Esophagus muscularis mucosa (tissue), 4 donors: Measurements from ENCODE around the gene ATG2B. TPM values are rescaled to one million over a fixed set of nuclear protein-coding genes. Genes with fewer than 3 reads are reported as not detected.
A peak's percentile ranks its signal among the peaks of the same experiment; 100 is the strongest.

ENCODE experiments used
- DNase-seq: peaks from one replicate; pipeline ENCODE4 v3.0.0-alpha.2; 2017; ENCODE audit errors: extremely low spot score
- H3K27ac ChIP-seq, 4 donors: fragments of 200-600 bp; sonication (generic); replicated peaks in 1 of 4; 1 replicate in 3 of 4; 2 replicates in 1 of 4; pipeline ENCODE4 v1.5.1; 2016 to 2019; ENCODE audit warnings: mild to moderate bottlenecking in 1 of 4
- H3K27me3 ChIP-seq, 4 donors: fragments of 200-600 bp; sonication (generic); one replicate each; pipeline versions ENCODE4 v1.5.1 to v1.6.0; 2016 to 2019
- H3K36me3 ChIP-seq, 4 donors: fragments of 200-600 bp; sonication (generic); one replicate each; pipeline ENCODE4 v1.5.1; 2016 to 2019
- H3K4me1 ChIP-seq, 4 donors: fragments of 200-600 bp; sonication (generic); one replicate each; pipeline ENCODE4 v1.5.1; 2016 to 2019
- H3K4me3 ChIP-seq, 4 donors: fragments of 200-600 bp; sonication (generic); 1 replicate in 2 of 4; 2 replicates in 2 of 4; pipeline ENCODE4 v1.5.1; 2016 to 2019; ENCODE audit warnings: mild to moderate bottlenecking in 4 of 4, moderate library complexity in 1 of 4
- H3K9me3 ChIP-seq, 4 donors: fragments of 200-600 bp; sonication (generic); 1 replicate in 3 of 4; 2 replicates in 1 of 4; pipeline ENCODE4 v1.5.1; 2016 to 2019
- EP300 ChIP-seq: sonication (generic); formaldehyde crosslinking; IDR thresholded peaks from one replicate; pipeline ENCODE4 v1.6.1; 2017; ENCODE audit warnings: antibody characterized with exemption
- POLR2A ChIP-seq: fragments of 450-650 bp; IDR thresholded peaks from one replicate; pipeline ENCODE4 v1.6.1; 2017; ENCODE audit warnings: antibody characterized with exemption, moderate library complexity, mild to moderate bottlenecking, low read depth
- POLR2AphosphoS5 ChIP-seq, 2 donors: sonication (generic); formaldehyde crosslinking; IDR thresholded peaks; one replicate each; pipeline ENCODE4 v1.6.1; 2017; ENCODE audit warnings: antibody characterized with exemption in 2 of 2
- WGBS: methylation state at CpG from one replicate; pipeline ENCODE4 v1.1.5; 2018; 5-methylcytosine and 5-hydroxymethylcytosine counted together
- intact Hi-C: fragments of 100-400 bp; cut with DNase I; formaldehyde crosslinking; loops from one replicate; pipeline ENCODE4 v1.15.1; 2023
- total RNA-seq, 4 donors: library from RNA; depleted of rRNA; stranded (reverse); fragments of >200 nt; gene quantifications; one replicate each; pipeline versions ENCODE4 v1.1.0 to v1.2.1, GENCODE V29; 2016
- TF ChIP-seq, protein P1 (sequence below), 3 experiments: fragments of 200-600 bp in 2 of 3; fragments of 450-650 bp in 1 of 3; sonication (generic) in 2 of 3; IDR thresholded peaks; one replicate each; pipeline ENCODE4 v1.5.1; 2017 to 2019; ENCODE audit warnings: antibody characterized with exemption in 3 of 3, mild to moderate bottlenecking in 2 of 3, moderate library complexity in 1 of 3

Gene ATG2B
- total RNA-seq, 4 donors from 2014 or later, result 18.2 to 26.6 (median 23.1) TPM

DNA sequence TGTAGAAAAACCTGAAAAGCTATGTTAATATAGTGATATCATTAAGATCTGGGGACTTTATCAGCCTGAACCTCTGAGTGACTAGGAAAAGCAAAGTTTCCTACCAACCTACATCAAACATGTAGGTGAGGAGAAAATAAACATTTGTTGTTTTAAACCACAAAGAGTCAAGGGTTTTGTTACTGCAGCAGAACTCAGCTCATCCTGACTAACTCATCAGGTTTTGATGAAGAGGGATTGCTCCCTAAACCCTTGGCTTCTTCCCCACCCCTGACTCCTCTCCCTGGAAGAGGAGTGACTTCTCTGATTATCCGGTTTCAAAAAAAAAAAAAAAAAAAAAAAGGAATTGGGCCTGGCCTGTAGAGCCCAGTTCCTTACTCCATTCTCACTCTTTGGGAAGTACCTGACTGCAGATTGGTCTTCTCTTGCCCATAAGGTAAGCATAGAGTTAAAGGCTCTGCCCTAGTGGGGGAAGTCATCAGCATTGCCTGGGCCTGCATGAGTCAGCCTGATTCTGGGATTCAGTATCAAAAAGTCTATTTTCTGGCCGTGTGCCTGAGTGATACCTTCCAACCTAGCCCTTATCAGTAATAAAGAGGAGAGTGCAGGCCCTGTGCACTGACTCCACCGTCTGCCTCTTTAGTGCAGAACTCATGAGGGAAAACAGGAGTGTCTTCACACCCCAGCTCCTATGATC, 90.2 kb downstream of the ATG2B start:
- Histone ChIP-seq H3K27ac (no peak overlapping the region), H3K9me3 (peaks cover 0 to 19% (median 9%) of the 10 kb centered on the region in 4 donors), H3K4me3 (no peak overlapping the region), H3K4me1 (peaks cover 0 to 35% (median 30%) of the 10 kb centered on the region in 4 donors), H3K36me3 (no peaks in the 10 kb centered on the region), H3K27me3 (no peaks in the 10 kb centered on the region)
- peak; percentile 87 for DNase-seq
- intact Hi-C loops, result no loop called here
- TF ChIP-seq EP300, result no peak
- TF ChIP-seq, protein P1, sequence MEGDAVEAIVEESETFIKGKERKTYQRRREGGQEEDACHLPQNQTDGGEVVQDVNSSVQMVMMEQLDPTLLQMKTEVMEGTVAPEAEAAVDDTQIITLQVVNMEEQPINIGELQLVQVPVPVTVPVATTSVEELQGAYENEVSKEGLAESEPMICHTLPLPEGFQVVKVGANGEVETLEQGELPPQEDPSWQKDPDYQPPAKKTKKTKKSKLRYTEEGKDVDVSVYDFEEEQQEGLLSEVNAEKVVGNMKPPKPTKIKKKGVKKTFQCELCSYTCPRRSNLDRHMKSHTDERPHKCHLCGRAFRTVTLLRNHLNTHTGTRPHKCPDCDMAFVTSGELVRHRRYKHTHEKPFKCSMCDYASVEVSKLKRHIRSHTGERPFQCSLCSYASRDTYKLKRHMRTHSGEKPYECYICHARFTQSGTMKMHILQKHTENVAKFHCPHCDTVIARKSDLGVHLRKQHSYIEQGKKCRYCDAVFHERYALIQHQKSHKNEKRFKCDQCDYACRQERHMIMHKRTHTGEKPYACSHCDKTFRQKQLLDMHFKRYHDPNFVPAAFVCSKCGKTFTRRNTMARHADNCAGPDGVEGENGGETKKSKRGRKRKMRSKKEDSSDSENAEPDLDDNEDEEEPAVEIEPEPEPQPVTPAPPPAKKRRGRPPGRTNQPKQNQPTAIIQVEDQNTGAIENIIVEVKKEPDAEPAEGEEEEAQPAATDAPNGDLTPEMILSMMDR (IDR thresholded peaks at IDR 0.05), result no peak
- TF ChIP-seq POLR2A, result no peak
- no peak for TF ChIP-seq POLR2AphosphoS5 (IDR thresholded peaks at IDR 0.05)
- 39% methylated on average over 3 of the region's 3 CpGs for WGBS

DNA sequence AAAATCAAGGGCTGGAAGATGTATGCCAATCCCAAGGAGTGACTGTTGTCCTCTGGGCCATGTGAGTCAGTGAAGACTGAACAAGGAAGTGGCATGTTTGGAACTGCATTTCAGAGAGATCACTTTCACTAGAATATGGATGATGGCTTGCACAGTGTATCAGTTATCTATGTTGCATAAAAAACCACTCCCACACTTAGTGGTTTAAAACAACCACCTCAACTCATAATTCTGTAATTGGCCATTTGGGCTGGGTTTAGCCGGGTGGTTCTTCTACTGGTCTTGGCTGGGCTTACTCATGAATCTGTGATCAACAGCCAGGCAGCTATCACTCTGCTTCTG, 91.7 kb downstream of the ATG2B start:
- H3K4me1 ChIP-seq, result peaks cover 0 to 38% (median 36%) of the 10 kb centered on the region in 4 donors
- TF ChIP-seq, protein P1 (IDR thresholded peaks at IDR 0.05), result no peak
- TF ChIP-seq POLR2AphosphoS5 (IDR thresholded peaks at IDR 0.05) (no peak), EP300 (no peak), POLR2A (no peak)
- intact Hi-C loops, result no loop called here
- H3K36me3 ChIP-seq, result no peaks in the 10 kb centered on the region
- no peak overlapping the region for H3K4me3 ChIP-seq
- 80% methylated on average over 1 of the region's 1 CpG for WGBS
- DNase-seq, result no peak
- H3K27ac ChIP-seq, result no peak overlapping the region
- peaks cover 0 to 11% (median 4%) of the 10 kb centered on the region in 4 donors for H3K9me3 ChIP-seq
- H3K27me3 ChIP-seq, result no peaks in the 10 kb centered on the region

DNA sequence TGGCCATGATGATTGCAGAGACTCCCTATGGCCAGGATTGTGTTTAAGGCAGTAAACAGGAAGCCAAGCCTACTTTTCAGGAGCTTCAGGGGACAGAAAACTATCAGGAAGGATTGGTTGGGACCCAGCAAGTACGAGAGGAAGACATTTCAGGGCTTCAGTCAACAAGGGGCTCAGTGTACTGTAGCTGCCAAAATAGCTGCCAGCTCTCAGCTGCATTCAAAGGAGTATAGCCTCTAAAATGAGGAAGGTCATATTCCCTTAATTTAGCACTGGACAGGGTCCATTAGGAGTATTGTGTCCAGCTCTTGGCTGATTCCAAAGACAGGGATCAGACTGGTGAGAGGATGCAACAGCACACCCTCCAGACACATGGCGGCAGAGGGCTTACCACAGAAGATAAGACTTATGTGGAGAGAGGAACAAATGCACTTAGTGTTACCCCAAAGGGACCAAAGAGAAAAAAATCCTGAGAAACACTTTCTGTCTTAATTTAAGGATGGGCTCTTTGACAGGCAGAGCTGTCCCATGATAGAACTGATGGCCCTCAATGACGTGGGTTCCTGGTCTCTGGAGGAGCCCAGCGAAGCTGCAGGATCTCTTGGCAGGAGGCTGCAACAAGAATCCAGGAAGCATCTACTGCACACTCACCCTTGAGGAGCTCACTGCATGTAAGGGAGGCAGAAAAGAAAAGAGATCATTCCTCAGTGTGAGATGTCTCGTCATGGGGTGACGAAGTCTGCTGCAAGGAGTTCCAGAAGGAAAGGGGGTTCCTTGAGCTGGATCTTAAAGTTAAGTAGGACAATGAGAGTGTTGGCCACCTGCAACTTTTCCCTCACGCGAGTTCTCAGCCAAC, 92.3 kb downstream of the ATG2B start:
- TF ChIP-seq POLR2AphosphoS5 (IDR thresholded peaks at IDR 0.05), result no peak
- TF ChIP-seq, protein P1 (IDR thresholded peaks at IDR 0.05), result no peak
- TF ChIP-seq POLR2A, result no peak
- no peak for TF ChIP-seq EP300
- no peaks in the 10 kb centered on the region for H3K36me3 ChIP-seq
- peak overlapping the region in 1 of 4 donors; percentile 13 for H3K27ac ChIP-seq
- peaks cover 0 to 11% (median 4%) of the 10 kb centered on the region in 4 donors for H3K9me3 ChIP-seq
- H3K4me1 ChIP-seq, result peaks cover 0 to 36% (median 33%) of the 10 kb centered on the region in 4 donors
- intact Hi-C loops, result no loop called here
- H3K27me3 ChIP-seq, result no peaks in the 10 kb centered on the region
- WGBS, result 81% methylated on average over 8 of the region's 8 CpGs
- DNase-seq, result no peak
- H3K4me3 ChIP-seq, result no peak overlapping the region

DNA sequence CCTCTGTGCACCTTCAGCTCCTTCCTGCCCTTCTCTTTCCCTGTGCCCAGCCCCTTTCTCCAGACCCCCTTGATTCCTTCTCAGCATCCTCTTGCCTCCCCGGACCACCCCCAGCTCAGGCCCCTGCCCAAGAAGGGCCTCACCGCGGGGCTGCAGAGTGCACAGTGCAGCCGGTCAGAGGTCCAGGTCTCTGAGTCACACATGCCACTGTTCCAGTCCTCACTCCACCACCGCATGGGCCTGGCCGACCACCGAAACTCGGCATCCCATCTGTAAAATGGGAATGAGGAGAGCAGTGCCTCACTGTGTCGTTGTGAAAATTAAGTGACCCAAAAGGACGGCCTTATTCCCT, 93.8 kb downstream of the ATG2B start:
- no peak for TF ChIP-seq POLR2A
- TF ChIP-seq POLR2AphosphoS5 (IDR thresholded peaks at IDR 0.05), result no peak
- intact Hi-C loops, result no loop called here
- no peak for DNase-seq
- Histone ChIP-seq H3K4me1 (peaks cover 0 to 32% (median 21%) of the 10 kb centered on the region in 4 donors), H3K9me3 (peaks cover 0 to 11% (median 4%) of the 10 kb centered on the region in 4 donors), H3K27ac (peak overlapping the region; percentile 48 to 63 (median 62)), H3K27me3 (no peaks in the 10 kb centered on the region), H3K36me3 (no peaks in the 10 kb centered on the region), H3K4me3 (no peak overlapping the region)
- 71% methylated on average over 10 of the region's 10 CpGs for WGBS
